GM12891 (cell line): ENCODE results near the gene DENND1A.

Experiments
- DNase-seq: peaks from one replicate; pipeline ENCODE4 v3.0.0; 2011; ENCODE audit warnings: low spot score; ENCODE audit not compliant: insufficient read length
- FAIRE-seq: peaks from 2 replicates; lab custom pipeline; 2011; peaks lifted over from hg19 to GRCh38; lab: Jason Lieb, UNC
- PAX5 ChIP-seq: IDR thresholded peaks from 2 replicates; pipeline ENCODE4 v1.6.1; 2011; ENCODE audit warnings: low read length, moderate library complexity, mild to moderate bottlenecking; ENCODE audit not compliant: insufficient read depth, severe bottlenecking
- POLR2A ChIP-seq: IDR thresholded peaks from 2 replicates; pipeline ENCODE4 v1.6.1; 2011; ENCODE audit warnings: low read depth, low read length, control low read depth
- POLR2AphosphoS5 ChIP-seq: IDR thresholded peaks from 2 replicates; pipeline ENCODE4 v1.6.1; 2011; ENCODE audit warnings: low read depth, low read length, control low read depth
- POU2F2 ChIP-seq: IDR thresholded peaks from 2 replicates; pipeline ENCODE4 v1.6.1; 2011; ENCODE audit warnings: low read depth, mild to moderate bottlenecking, control low read depth, low read length, moderate library complexity
- SPI1 ChIP-seq: IDR thresholded peaks from 2 replicates; pipeline ENCODE4 v1.6.1; 2011; ENCODE audit warnings: low read depth, low read length, control low read depth
- TAF1 ChIP-seq: IDR thresholded peaks from 2 replicates; pipeline ENCODE4 v1.6.1; 2011; ENCODE audit warnings: low read depth, low read length, control low read depth

DENND1A gene

DNA sequence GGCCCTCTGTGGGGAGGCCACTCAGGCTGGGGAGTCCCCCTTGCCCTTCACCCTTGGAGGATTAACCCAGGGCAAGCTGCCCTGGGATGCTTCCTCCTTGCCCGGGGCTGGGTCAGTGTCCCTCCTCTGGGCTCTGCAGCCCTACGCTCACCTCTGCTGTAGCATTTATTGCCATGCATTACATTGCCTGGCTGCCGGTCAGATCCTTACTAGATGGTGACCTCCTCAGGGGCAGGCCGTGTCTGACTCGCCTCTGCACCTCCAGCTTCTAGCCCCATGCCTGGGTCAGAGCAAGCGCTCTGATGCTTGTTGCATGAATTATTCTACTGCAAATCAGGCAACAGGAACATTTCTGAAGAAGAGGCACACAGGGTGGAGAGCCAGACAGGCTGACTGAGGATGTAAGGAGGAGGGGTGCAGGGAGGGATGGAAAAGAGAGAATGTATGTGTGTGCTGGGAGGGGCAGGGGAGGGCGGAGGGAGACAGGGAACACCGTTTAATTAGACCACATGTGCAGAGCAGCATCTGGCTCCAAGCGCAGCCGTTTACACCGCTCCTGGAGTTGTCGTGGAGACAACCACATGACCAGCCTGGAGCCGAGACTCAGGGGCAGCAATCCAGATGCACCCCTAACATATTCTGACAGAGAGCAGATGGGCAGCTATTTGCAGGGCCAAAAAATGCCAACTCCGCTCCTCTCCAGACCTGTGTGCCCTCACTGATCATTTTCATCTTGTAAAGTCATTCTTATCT is 456.9 kb downstream of the DENND1A start:
- TF ChIP-seq SPI1 (no peak), POU2F2 (no peak), TAF1 (no peak), POLR2A (no peak), PAX5 (no peak), POLR2AphosphoS5 (no peak)
- DNase-seq (no peak), FAIRE-seq (no peak)

DNA sequence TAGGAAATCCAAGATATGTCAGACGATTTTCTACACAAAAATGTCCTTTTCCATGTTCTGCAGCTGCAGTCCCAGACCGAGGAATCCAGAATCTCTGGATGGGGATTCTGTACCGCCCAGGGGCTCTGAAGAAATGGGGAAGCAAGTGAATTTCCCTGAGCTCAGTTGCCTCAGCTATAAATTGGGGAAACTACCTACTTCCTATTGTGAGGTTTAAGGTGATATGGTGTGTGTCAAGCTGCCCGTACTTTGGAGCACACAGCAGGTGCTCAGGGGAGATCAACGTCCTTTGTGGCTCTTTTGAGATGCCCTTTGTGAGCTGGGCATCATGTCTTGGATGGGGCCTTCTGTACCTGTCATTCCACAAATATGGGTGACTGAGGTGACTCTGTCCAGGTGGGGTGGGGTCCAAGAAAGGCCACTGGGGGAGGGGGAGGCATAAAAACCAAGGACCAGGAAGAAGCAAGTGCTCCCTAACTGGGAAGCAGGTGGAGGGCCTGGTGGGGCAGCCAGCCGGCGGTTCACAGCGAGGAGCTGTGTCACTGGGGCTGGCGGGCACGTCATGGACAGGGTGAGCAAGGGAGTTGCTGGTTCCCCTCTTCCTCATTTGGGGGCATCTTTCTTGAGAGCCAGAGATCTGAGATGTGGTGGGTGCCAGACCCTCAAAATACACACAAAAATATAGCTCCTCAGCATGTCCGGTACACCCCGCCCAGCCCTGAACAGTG is 457.9 kb downstream of the DENND1A start:
- no peak for TF ChIP-seq POU2F2
- TF ChIP-seq POLR2AphosphoS5, result no peak
- TF ChIP-seq SPI1, result no peak
- no peak for TF ChIP-seq PAX5
- no peak for TF ChIP-seq TAF1
- no peak for TF ChIP-seq POLR2A
- DNase-seq, result no peak
- no peak for FAIRE-seq

DNA sequence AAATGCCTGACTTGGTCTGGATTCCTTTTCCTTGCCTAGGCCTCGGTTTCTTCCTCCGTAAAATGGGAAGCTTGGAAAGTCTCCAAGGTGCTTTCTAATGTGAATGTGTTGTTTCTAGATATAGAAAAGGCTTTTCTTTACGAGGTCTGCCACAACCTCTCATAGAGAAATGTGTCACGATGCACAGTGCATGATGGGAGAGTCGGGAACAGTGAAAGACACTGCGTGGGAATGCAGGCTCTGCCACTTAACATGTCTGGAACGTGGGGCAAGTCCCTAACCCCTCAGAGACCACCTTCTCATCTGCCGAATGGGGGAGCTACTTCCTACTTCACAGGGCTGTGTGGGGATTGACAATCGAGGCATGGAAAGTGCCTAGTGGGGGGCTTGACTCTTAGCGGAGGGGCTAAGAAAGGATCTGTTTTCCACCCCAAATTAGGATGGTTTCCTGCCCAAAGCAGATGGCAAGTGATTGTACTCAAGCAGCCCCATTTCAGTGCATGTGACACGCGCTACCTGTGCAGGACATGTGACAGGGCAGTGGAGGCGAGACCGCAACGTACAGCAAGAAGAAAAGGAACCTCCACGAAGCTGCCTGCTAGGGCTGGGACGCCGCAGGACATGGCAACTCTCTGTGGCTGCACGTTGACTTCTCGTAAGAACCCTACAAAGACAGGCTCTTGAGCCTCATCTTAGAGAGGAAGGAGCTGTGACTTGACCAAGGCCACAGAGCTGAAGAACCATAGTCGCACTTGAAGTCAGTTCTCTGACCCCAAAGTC is 458.7 kb downstream of the DENND1A start:
- no peak for FAIRE-seq
- TF ChIP-seq SPI1 (no peak), POU2F2 (no peak), POLR2A (no peak), POLR2AphosphoS5 (no peak)
- no peak for DNase-seq

- FAIRE-seq, result no peak
- no peak for DNase-seq
- TF ChIP-seq POLR2AphosphoS5 (no peak), PAX5 (no peak), POU2F2 (no peak), SPI1 (0 out of 2 replicates have a peak, but pooled peaks have one; percentile 33)
Observed at GRCh38 chr9:123470121-123470782, 459.7 kb downstream of the DENND1A start.

GRCh38 chr9:123469282-123469681 is 460.6 kb downstream of the DENND1A start:
- DNase-seq (no peak), FAIRE-seq (no peak)
- TF ChIP-seq TAF1 (no peak), PAX5 (no peak), POLR2AphosphoS5 (no peak), POLR2A (no peak), POU2F2 (no peak), SPI1 (no peak)

GRCh38 chr9:123468541-123468940 is 461.4 kb downstream of the DENND1A start:
- TF ChIP-seq POLR2AphosphoS5 (no peak), TAF1 (no peak), PAX5 (no peak), POLR2A (no peak), POU2F2 (no peak), SPI1 (no peak)
- no peak for FAIRE-seq
- DNase-seq, result no peak

DNA sequence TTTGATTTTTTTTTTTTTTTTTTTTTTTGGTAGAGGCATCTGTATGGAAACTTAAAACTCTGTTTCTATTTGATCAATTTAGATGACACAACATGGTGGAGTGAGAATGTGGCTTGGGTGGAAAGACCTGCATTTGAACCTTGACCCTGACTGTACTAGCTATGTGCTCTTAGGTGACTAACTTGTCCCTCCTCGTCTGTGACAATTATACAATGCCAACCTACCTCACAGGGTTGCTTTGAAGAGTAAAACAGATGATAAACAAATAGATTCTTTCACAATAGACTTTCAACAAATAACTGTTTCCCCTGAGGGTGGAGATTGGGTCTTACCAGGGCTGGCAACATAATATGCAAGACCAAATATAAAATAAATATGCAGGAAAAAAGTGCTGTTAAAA is 464.6 kb downstream of the DENND1A start:
- no peak for TF ChIP-seq TAF1
- FAIRE-seq (no peak), DNase-seq (no peak)

- TF ChIP-seq TAF1 (no peak), POLR2A (no peak), SPI1 (no peak), POU2F2 (no peak), POLR2AphosphoS5 (no peak), PAX5 (no peak)
- no peak for DNase-seq
- no peak for FAIRE-seq
Observed at GRCh38 chr9:123460091-123460490, 469.8 kb downstream of the DENND1A start.

- no peak for TF ChIP-seq TAF1
- no peak for TF ChIP-seq POU2F2
- TF ChIP-seq SPI1, result no peak
- TF ChIP-seq PAX5, result no peak
- TF ChIP-seq POLR2AphosphoS5, result no peak
- TF ChIP-seq POLR2A, result no peak
- no peak for DNase-seq
- no peak for FAIRE-seq
Observed at GRCh38 chr9:123457583-123457982, 472.3 kb downstream of the DENND1A start.
